ENCODE data around the gene DCTPP1.

The DCTPP1 gene

DNA sequence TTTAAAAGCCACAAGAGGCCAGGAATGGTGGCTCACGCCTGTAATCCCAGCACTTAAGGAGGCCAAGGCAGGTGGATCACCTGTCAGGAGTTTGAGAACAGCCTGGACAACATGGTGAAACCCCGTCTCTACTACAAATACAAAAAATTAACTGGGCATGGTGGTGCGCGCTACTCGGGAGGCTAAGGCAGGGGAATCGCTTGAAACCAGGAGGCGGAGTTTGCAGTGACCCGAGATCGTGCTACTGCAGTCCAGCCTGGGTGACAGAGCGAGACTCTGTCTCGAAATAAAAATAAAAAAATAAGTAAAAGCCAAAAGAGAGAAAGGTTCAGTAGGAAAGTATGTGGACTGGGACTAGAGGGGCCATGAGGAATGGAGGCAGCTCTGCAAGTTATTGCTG lies 29.6 kb upstream of the DCTPP1 start:
- Histone ChIP-seq H3K9me3 (ENCODE audit: control insufficient read depth, insufficient read depth, low read depth, low read length) (no peaks in the 10 kb centered on the region), H3K36me3 (ENCODE audit: control insufficient read depth in 2 of 2, insufficient read depth in 1 of 2, low read length in 2 of 2) (no peaks in the 10 kb centered on the region), H3K4me3 (ENCODE audit: low read depth, low read length) (no peak overlapping the region), H3K27ac (ENCODE audit: extremely low read depth, low read depth, low read length) (no peak overlapping the region), H3K4me1 (ENCODE audit: control insufficient read depth, insufficient read depth, low read length) (no peaks in the 10 kb centered on the region)
- POLR2A ChIA-PET, result no interaction called here
- CTCF ChIA-PET, result interaction anchor here (6.6 kb wide), 1 partner anchor 10 kb away, joined by 39 read pairs; no protein-coding TSS in a partner anchor
- TF ChIP-seq PRDM1 (tag by site-specific recombination; IDR thresholded peaks at IDR 0.05) (peak; percentile 67), TCF7L2 (IDR thresholded peaks at IDR 0.05; ENCODE audit: borderline replicate concordance, low read depth, low read length) (no peak)

GRCh38 chr16:30458561-30459394 lies 28.9 kb upstream of the DCTPP1 start:
- no peak overlapping the region for H3K4me3 ChIP-seq (ENCODE audit: low read depth, low read length)
- H3K9me3 ChIP-seq (ENCODE audit: control insufficient read depth, insufficient read depth, low read depth, low read length), result no peaks in the 10 kb centered on the region
- POLR2A ChIA-PET, result no interaction called here
- no peaks in the 10 kb centered on the region for H3K36me3 ChIP-seq (ENCODE audit: control insufficient read depth in 2 of 2, insufficient read depth in 1 of 2, low read length in 2 of 2)
- no peak overlapping the region for H3K27ac ChIP-seq (ENCODE audit: extremely low read depth, low read depth, low read length)
- H3K4me1 ChIP-seq (ENCODE audit: control insufficient read depth, insufficient read depth, low read length), result no peaks in the 10 kb centered on the region
- TF ChIP-seq YY1 (tag by site-specific recombination; IDR thresholded peaks at IDR 0.05) (no peak), ZNF175 (tag by site-specific recombination; IDR thresholded peaks at IDR 0.05) (no peak), ZXDB (tag by site-specific recombination; IDR thresholded peaks at IDR 0.05) (no peak), PRDM4 (tag by site-specific recombination; IDR thresholded peaks at IDR 0.05) (no peak), ZNF132 (tag by site-specific recombination; IDR thresholded peaks at IDR 0.05; ENCODE audit: borderline replicate concordance) (no peak), ZNF544 (tag by site-specific recombination; IDR thresholded peaks at IDR 0.05) (no peak), KLF9 (tag by site-specific recombination; IDR thresholded peaks at IDR 0.05; ENCODE audit: low read depth) (no peak), OVOL3 (tag by site-specific recombination; IDR thresholded peaks at IDR 0.05) (no peak), ZNF302 (tag by site-specific recombination; IDR thresholded peaks at IDR 0.05; ENCODE audit: low read depth) (no peak), ZNF549 (tag by site-specific recombination; IDR thresholded peaks at IDR 0.05) (no peak), MZF1 (tag by site-specific recombination; IDR thresholded peaks at IDR 0.05; ENCODE audit: borderline replicate concordance) (no peak), ZNF221 (tag by site-specific recombination; IDR thresholded peaks at IDR 0.05; ENCODE audit: borderline replicate concordance) (no peak), ZBTB10 (tag by site-specific recombination; IDR thresholded peaks at IDR 0.05) (no peak), ZNF529 (tag by site-specific recombination; IDR thresholded peaks at IDR 0.05; ENCODE audit: insufficient replicate concordance) (no peak), ZFP37 (tag by site-specific recombination; IDR thresholded peaks at IDR 0.05) (no peak)
- TF ChIP-seq, protein P1, sequence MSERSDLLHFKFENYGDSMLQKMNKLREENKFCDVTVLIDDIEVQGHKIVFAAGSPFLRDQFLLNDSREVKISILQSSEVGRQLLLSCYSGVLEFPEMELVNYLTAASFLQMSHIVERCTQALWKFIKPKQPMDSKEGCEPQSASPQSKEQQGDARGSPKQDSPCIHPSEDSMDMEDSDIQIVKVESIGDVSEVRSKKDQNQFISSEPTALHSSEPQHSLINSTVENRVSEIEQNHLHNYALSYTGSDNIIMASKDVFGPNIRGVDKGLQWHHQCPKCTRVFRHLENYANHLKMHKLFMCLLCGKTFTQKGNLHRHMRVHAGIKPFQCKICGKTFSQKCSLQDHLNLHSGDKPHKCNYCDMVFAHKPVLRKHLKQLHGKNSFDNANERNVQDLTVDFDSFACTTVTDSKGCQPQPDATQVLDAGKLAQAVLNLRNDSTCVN (tag by site-specific recombination; optimal IDR thresholded peaks at IDR 0.05), result no peak
- TF ChIP-seq, protein P2, sequence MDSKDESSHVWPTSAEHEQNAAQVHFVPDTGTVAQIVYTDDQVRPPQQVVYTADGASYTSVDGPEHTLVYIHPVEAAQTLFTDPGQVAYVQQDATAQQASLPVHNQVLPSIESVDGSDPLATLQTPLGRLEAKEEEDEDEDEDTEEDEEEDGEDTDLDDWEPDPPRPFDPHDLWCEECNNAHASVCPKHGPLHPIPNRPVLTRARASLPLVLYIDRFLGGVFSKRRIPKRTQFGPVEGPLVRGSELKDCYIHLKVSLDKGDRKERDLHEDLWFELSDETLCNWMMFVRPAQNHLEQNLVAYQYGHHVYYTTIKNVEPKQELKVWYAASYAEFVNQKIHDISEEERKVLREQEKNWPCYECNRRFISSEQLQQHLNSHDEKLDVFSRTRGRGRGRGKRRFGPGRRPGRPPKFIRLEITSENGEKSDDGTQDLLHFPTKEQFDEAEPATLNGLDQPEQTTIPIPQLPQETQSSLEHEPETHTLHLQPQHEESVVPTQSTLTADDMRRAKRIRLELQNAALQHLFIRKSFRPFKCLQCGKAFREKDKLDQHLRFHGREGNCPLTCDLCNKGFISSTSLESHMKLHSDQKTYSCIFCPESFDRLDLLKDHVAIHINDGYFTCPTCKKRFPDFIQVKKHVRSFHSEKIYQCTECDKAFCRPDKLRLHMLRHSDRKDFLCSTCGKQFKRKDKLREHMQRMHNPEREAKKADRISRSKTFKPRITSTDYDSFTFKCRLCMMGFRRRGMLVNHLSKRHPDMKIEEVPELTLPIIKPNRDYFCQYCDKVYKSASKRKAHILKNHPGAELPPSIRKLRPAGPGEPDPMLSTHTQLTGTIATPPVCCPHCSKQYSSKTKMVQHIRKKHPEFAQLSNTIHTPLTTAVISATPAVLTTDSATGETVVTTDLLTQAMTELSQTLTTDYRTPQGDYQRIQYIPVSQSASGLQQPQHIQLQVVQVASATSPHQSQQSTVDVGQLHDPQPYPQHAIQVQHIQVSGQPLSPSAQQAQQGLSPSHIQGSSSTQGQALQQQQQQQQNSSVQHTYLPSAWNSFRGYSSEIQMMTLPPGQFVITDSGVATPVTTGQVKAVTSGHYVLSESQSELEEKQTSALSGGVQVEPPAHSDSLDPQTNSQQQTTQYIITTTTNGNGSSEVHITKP (tag by site-specific recombination; IDR thresholded peaks at IDR 0.05), result no peak
- TF ChIP-seq, protein P3, sequence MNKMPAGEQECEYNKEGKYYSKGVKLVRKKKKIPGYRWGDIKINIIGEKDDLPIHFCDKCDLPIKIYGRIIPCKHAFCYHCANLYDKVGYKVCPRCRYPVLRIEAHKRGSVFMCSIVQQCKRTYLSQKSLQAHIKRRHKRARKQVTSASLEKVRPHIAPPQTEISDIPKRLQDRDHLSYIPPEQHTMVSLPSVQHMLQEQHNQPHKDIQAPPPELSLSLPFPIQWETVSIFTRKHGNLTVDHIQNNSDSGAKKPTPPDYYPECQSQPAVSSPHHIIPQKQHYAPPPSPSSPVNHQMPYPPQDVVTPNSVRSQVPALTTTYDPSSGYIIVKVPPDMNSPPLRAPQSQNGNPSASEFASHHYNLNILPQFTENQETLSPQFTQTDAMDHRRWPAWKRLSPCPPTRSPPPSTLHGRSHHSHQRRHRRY (tag by site-specific recombination; IDR thresholded peaks at IDR 0.05), result no peak
- TF ChIP-seq, protein P4, sequence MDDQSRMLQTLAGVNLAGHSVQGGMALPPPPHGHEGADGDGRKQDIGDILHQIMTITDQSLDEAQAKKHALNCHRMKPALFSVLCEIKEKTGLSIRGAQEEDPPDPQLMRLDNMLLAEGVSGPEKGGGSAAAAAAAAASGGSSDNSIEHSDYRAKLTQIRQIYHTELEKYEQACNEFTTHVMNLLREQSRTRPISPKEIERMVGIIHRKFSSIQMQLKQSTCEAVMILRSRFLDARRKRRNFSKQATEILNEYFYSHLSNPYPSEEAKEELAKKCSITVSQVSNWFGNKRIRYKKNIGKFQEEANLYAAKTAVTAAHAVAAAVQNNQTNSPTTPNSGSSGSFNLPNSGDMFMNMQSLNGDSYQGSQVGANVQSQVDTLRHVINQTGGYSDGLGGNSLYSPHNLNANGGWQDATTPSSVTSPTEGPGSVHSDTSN (CRISPR knock-in tag; IDR thresholded peaks at IDR 0.05), result no peak
- CTCF ChIA-PET, result interaction anchor here (0.6 to 6.6 kb wide), 3 partner anchors 9 to 476 kb away, joined by 3 to 39 read pairs (median 4); no protein-coding TSS in a partner anchor
